Lower leg skin (tissue), 3 donors: ENCODE results near the gene CPA2.

Experiments
- POLR2A ChIP-seq, 2 donors: fragments of 450-650 bp; IDR thresholded peaks; one replicate each; pipeline ENCODE4 v1.6.1; 2016 to 2017; ENCODE audit warnings: antibody characterized with exemption in 2 of 2, mild to moderate bottlenecking in 1 of 2, moderate library complexity in 1 of 2
- TF ChIP-seq, protein P1 (sequence below), 3 donors: fragments of 450-650 bp; IDR thresholded peaks; one replicate each; pipeline ENCODE4 v1.5.1; 2016; ENCODE audit warnings: antibody characterized with exemption in 3 of 3, mild to moderate bottlenecking in 3 of 3, moderate library complexity in 2 of 3

DNA sequence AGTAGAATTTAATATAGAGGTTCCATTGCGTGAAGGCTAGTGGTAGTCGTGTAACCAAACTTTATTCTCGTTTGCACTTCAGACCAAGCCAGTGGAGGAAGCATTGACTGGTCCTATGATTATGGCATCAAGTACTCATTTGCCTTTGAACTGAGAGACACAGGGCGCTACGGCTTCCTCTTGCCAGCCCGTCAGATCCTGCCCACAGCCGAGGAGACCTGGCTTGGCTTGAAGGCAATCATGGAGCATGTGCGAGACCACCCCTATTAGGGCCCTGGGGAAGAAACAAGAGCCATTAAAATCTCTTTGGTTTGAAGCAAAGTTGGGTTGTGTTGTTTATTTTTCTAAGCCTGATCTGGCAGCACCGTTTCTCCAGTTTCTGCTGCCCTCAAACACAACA lies 22.8 kb downstream of the CPA2 start:
- TF ChIP-seq, protein P1, sequence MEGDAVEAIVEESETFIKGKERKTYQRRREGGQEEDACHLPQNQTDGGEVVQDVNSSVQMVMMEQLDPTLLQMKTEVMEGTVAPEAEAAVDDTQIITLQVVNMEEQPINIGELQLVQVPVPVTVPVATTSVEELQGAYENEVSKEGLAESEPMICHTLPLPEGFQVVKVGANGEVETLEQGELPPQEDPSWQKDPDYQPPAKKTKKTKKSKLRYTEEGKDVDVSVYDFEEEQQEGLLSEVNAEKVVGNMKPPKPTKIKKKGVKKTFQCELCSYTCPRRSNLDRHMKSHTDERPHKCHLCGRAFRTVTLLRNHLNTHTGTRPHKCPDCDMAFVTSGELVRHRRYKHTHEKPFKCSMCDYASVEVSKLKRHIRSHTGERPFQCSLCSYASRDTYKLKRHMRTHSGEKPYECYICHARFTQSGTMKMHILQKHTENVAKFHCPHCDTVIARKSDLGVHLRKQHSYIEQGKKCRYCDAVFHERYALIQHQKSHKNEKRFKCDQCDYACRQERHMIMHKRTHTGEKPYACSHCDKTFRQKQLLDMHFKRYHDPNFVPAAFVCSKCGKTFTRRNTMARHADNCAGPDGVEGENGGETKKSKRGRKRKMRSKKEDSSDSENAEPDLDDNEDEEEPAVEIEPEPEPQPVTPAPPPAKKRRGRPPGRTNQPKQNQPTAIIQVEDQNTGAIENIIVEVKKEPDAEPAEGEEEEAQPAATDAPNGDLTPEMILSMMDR (IDR thresholded peaks at IDR 0.05) = no peak
- TF ChIP-seq POLR2A (IDR thresholded peaks at IDR 0.05) = no peak
